HepG2 (cell line): Measurements from ENCODE around the gene ARL16. TPM values are rescaled to one million over a fixed set of nuclear protein-coding genes. Genes with fewer than 3 reads are reported as not detected.

ENCODE experiments used
- GPN1 ChIP-seq: sonication (generic); formaldehyde crosslinking; IDR thresholded peaks from 2 replicates; pipeline ENCODE4 v1.5.1; 2020; ENCODE audit warnings: missing genetic modification reagents, borderline replicate concordance
- GTF3A ChIP-seq: sonication (generic); formaldehyde crosslinking; conservative IDR thresholded peaks from 2 replicates; pipeline ENCODE4 v1.4.0; 2020; ENCODE audit warnings: mild to moderate bottlenecking, missing genetic modification reagents
- HINFP ChIP-seq: sonication (generic); formaldehyde crosslinking; IDR thresholded peaks from 2 replicates; pipeline ENCODE4 v1.4.0; 2020; ENCODE audit warnings: low read depth, mild to moderate bottlenecking, missing genetic modification reagents
- PHF5A ChIP-seq: IDR thresholded peaks from one replicate; pipeline ENCODE4 v1.6.1; 2018; ENCODE audit warnings: low read depth, missing genetic modification reagents; ENCODE audit not compliant: unreplicated experiment
- ZFP36L2 ChIP-seq: sonication (generic); formaldehyde crosslinking; IDR thresholded peaks from 2 replicates; pipeline ENCODE4 v1.4.0; 2020; ENCODE audit warnings: missing genetic modification reagents
- ZNF558 ChIP-seq: sonication (generic); formaldehyde crosslinking; IDR thresholded peaks from 2 replicates; pipeline ENCODE4 v1.9.0; 2022; ENCODE audit warnings: mild to moderate bottlenecking, missing genetic modification reagents, borderline replicate concordance
- ZNF619 ChIP-seq: sonication (generic); formaldehyde crosslinking; IDR thresholded peaks from 2 replicates; pipeline ENCODE4 v1.4.0; 2020; ENCODE audit warnings: mild to moderate bottlenecking, missing genetic modification reagents
- polyA plus RNA-seq, 8 experiments: library from polyadenylated mRNA; depleted of rRNA in 3 of 8; stranded (reverse) in 7 of 8; unstranded in 1 of 8; fragments of >200 nt; fragmentation: Illumina TruSeq in 4 of 8; extraction: Trizol in 4 of 8; gene quantifications; 2 replicates each; pipeline versions ENCODE4 v1.2.1 to v1.2.3, GENCODE V29; 2011 to 2016; ENCODE audit warnings: low read depth in 4 of 8, missing spikeins in 1 of 8, mixed read lengths in 1 of 8; ENCODE audit not compliant: insufficient read depth in 1 of 8
- total RNA-seq, 5 experiments: library from RNA; depleted of rRNA; stranded (reverse); fragments of >200 nt; fragmentation: Illumina TruSeq; extraction: Trizol; gene quantifications; 2 replicates each; pipeline ENCODE4 v1.2.3, GENCODE V29; 2016; ENCODE audit warnings: low read depth in 1 of 5
- TF ChIP-seq, protein P1 (sequence below): sonication (generic); formaldehyde crosslinking; IDR thresholded peaks from 2 replicates; pipeline ENCODE4 v1.5.0; 2020; ENCODE audit warnings: mild to moderate bottlenecking, missing genetic modification reagents, borderline replicate concordance
- TF ChIP-seq, protein P2 (sequence below): sonication (generic); formaldehyde crosslinking; conservative IDR thresholded peaks from 2 replicates; pipeline ENCODE4 v1.4.0; 2020; ENCODE audit warnings: missing genetic modification reagents
- TF ChIP-seq, protein P3 (sequence below): IDR thresholded peaks from 2 replicates; pipeline ENCODE4 v1.6.1; 2016; ENCODE audit warnings: mild to moderate bottlenecking

The ARL16 gene
- total and polyA plus RNA-seq, 2 of the 13 experiments (the other 11 are each of a cell fraction or from before 2014, with no cell fraction given), result 20.8 to 30.8 TPM

GRCh38 chr17:81702934-81703746 is 19.5 kb upstream of the ARL16 start, which contains the start of gene MRPL12 (continued):
- TF ChIP-seq, protein P1, sequence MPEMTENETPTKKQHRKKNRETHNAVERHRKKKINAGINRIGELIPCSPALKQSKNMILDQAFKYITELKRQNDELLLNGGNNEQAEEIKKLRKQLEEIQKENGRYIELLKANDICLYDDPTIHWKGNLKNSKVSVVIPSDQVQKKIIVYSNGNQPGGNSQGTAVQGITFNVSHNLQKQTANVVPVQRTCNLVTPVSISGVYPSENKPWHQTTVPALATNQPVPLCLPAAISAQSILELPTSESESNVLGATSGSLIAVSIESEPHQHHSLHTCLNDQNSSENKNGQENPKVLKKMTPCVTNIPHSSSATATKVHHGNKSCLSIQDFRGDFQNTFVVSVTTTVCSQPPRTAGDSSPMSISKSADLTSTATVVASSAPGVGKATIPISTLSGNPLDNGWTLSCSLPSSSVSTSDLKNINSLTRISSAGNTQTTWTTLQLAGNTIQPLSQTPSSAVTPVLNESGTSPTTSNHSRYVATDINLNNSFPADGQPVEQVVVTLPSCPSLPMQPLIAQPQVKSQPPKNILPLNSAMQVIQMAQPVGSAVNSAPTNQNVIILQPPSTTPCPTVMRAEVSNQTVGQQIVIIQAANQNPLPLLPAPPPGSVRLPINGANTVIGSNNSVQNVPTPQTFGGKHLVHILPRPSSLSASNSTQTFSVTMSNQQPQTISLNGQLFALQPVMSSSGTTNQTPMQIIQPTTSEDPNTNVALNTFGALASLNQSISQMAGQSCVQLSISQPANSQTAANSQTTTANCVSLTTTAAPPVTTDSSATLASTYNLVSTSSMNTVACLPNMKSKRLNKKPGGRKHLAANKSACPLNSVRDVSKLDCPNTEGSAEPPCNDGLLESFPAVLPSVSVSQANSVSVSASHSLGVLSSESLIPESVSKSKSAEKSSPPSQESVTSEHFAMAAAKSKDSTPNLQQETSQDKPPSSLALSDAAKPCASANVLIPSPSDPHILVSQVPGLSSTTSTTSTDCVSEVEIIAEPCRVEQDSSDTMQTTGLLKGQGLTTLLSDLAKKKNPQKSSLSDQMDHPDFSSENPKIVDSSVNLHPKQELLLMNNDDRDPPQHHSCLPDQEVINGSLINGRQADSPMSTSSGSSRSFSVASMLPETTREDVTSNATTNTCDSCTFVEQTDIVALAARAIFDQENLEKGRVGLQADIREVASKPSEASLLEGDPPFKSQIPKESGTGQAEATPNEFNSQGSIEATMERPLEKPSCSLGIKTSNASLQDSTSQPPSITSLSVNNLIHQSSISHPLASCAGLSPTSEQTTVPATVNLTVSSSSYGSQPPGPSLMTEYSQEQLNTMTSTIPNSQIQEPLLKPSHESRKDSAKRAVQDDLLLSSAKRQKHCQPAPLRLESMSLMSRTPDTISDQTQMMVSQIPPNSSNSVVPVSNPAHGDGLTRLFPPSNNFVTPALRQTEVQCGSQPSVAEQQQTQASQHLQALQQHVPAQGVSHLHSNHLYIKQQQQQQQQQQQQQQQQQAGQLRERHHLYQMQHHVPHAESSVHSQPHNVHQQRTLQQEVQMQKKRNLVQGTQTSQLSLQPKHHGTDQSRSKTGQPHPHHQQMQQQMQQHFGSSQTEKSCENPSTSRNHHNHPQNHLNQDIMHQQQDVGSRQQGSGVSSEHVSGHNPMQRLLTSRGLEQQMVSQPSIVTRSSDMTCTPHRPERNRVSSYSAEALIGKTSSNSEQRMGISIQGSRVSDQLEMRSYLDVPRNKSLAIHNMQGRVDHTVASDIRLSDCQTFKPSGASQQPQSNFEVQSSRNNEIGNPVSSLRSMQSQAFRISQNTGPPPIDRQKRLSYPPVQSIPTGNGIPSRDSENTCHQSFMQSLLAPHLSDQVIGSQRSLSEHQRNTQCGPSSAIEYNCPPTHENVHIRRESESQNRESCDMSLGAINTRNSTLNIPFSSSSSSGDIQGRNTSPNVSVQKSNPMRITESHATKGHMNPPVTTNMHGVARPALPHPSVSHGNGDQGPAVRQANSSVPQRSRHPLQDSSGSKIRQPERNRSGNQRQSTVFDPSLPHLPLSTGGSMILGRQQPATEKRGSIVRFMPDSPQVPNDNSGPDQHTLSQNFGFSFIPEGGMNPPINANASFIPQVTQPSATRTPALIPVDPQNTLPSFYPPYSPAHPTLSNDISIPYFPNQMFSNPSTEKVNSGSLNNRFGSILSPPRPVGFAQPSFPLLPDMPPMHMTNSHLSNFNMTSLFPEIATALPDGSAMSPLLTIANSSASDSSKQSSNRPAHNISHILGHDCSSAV (CRISPR knock-in tag), result no peak
- TF ChIP-seq, protein P2, sequence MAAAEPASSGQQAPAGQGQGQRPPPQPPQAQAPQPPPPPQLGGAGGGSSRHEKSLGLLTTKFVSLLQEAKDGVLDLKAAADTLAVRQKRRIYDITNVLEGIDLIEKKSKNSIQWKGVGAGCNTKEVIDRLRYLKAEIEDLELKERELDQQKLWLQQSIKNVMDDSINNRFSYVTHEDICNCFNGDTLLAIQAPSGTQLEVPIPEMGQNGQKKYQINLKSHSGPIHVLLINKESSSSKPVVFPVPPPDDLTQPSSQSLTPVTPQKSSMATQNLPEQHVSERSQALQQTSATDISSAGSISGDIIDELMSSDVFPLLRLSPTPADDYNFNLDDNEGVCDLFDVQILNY, result peak; percentile 60
- TF ChIP-seq HINFP (CRISPR knock-in tag) (peak; percentile 76; the same call in 1 of the 2 replicates), PHF5A (CRISPR knock-in tag) (peak; percentile 100), GPN1 (peak; percentile 52; the same call in 1 of the 2 replicates), ZNF558 (CRISPR knock-in tag) (no peak), ZNF619 (CRISPR knock-in tag) (peak; percentile 98), GTF3A (CRISPR knock-in tag) (peak; percentile 79; the same call in 1 of the 2 replicates), ZFP36L2 (CRISPR knock-in tag) (no peak)
- TF ChIP-seq, protein P3, sequence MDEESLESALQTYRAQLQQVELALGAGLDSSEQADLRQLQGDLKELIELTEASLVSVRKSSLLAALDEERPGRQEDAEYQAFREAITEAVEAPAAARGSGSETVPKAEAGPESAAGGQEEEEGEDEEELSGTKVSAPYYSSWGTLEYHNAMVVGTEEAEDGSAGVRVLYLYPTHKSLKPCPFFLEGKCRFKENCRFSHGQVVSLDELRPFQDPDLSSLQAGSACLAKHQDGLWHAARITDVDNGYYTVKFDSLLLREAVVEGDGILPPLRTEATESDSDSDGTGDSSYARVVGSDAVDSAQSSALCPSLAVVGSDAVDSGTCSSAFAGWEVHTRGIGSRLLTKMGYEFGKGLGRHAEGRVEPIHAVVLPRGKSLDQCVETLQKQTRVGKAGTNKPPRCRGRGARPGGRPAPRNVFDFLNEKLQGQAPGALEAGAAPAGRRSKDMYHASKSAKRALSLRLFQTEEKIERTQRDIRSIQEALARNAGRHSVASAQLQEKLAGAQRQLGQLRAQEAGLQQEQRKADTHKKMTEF, result peak; percentile 93
